BJ (cell line): ENCODE data around the gene NNMT. TPM values are rescaled to one million over a fixed set of nuclear protein-coding genes. Genes with fewer than 3 reads are reported as not detected.

Experiments used
- CTCF ChIA-PET: fragments of 350-600 bp; formaldehyde crosslinking; extraction: SDS; loops from one replicate; lab custom pipeline; 2021; ENCODE audit warnings: antibody characterized with exemption, inconsistent platforms; lab: Yijun Ruan, JAX
- POLR2A ChIA-PET: fragments of 300-600 bp; sonication (Branson Sonifier 250); formaldehyde crosslinking; extraction: SDS; loops from one replicate; lab custom pipeline; 2021; ENCODE audit warnings: antibody characterized with exemption; lab: Charles Lee
- DNase-seq: peaks from one replicate; pipeline ENCODE4 v3.0.0-alpha.2; 2011; ENCODE audit warnings: low read depth
- H3K27me3 ChIP-seq: 2 replicates; pipeline ENCODE4 v1.6.0; 2011; ENCODE audit warnings: low read length; ENCODE audit not compliant: control insufficient read depth, insufficient read depth
- H3K36me3 ChIP-seq: 2 replicates; pipeline ENCODE4 v1.5.1; 2011; ENCODE audit warnings: low read length; ENCODE audit not compliant: control insufficient read depth, insufficient read depth
- H3K4me3 ChIP-seq: 2 replicates; pipeline ENCODE4 v1.5.1; 2011; ENCODE audit warnings: low read depth, mild to moderate bottlenecking, control low read depth, low read length
- CTCF ChIP-seq: IDR thresholded peaks from 2 replicates; pipeline ENCODE4 v1.5.1; 2011; ENCODE audit warnings: low read depth, mild to moderate bottlenecking, control low read depth, inconsistent platforms, low read length, moderate library complexity; ENCODE audit not compliant: insufficient read depth
- polyA plus RNA-seq: library from polyadenylated mRNA; depleted of rRNA; stranded (reverse); fragments of >200 nt; gene quantifications from 2 replicates; pipeline ENCODE4 v1.2.3, GENCODE V29; 2011

The NNMT gene
- polyA plus RNA-seq, 1 experiment, result 724 TPM

- POLR2A ChIA-PET, result no interaction called here
- H3K36me3 ChIP-seq, result no peaks in the 10 kb centered on the region
- DNase-seq, result no peak
- no peaks in the 10 kb centered on the region; the same call in 1 of the 2 replicates for H3K27me3 ChIP-seq
- TF ChIP-seq CTCF, result no peak
- H3K4me3 ChIP-seq, result no peak overlapping the region
- CTCF ChIA-PET, result interaction anchor here (2.3 to 3.6 kb wide), 3 partner anchors 28 to 59 kb away, joined by 13 to 24 read pairs (median 15); no protein-coding TSS in a partner anchor
These were observed 13.7 kb upstream of the NNMT start for GRCh38 chr11:114282488-114282887.

- DNase-seq, result no peak
- H3K27me3 ChIP-seq, result no peaks in the 10 kb centered on the region
- no peak for TF ChIP-seq CTCF
- no peak overlapping the region for H3K4me3 ChIP-seq
- CTCF ChIA-PET, result interaction anchor here (1.4 kb wide), 1 partner anchor 65 kb away, joined by 3 read pairs; no protein-coding TSS in a partner anchor
- H3K36me3 ChIP-seq, result no peaks in the 10 kb centered on the region
- POLR2A ChIA-PET, result no interaction called here
These were observed 12.8 kb upstream of the NNMT start for GRCh38 chr11:114283422-114283821.

GRCh38 chr11:114284021-114284420 lies 12.2 kb upstream of the NNMT start:
- ChIA-PET CTCF (interaction anchor here (1.2 to 1.6 kb wide), 4 partner anchors 23 to 64 kb away, joined by 3 to 4 read pairs (median 3); no protein-coding TSS in a partner anchor), POLR2A (no interaction called here)
- DNase-seq, result no peak

GRCh38 chr11:114284914-114285313 lies 11.3 kb upstream of the NNMT start:
- Histone ChIP-seq H3K4me3 (no peak overlapping the region), H3K27me3 (no peaks in the 10 kb centered on the region), H3K36me3 (no peaks in the 10 kb centered on the region)
- ChIA-PET POLR2A (no interaction called here), CTCF (interaction anchor here (1.0 to 1.6 kb wide), 4 partner anchors 22 to 56 kb away, joined by 3 to 4 read pairs (median 3); no protein-coding TSS in a partner anchor)
- no peak for DNase-seq
- no peak for TF ChIP-seq CTCF

More at GRCh38 chr11:114284021-114284420, 12.2 kb upstream of the NNMT start:
- no peak for TF ChIP-seq CTCF
- no peak overlapping the region for H3K4me3 ChIP-seq
- no peaks in the 10 kb centered on the region for H3K36me3 ChIP-seq
- no peaks in the 10 kb centered on the region for H3K27me3 ChIP-seq

GRCh38 chr11:114285599-114285998 lies 10.6 kb upstream of the NNMT start:
- no peak for DNase-seq
- H3K36me3 ChIP-seq, result no peaks in the 10 kb centered on the region
- no peak for TF ChIP-seq CTCF
- no peak overlapping the region for H3K4me3 ChIP-seq
- POLR2A ChIA-PET, result interaction anchor here (0.6 to 1.1 kb wide), 2 partner anchors 10 to 14 kb away, joined by 3 read pairs; partner anchors contain the start of gene NNMT
- H3K27me3 ChIP-seq, result no peaks in the 10 kb centered on the region
- CTCF ChIA-PET, result interaction anchor here (1.0 to 1.2 kb wide), 2 partner anchors 25 to 56 kb away, joined by 3 read pairs; no protein-coding TSS in a partner anchor
